Measurements from ENCODE around the gene CDH4.

CDH4 gene

DNA sequence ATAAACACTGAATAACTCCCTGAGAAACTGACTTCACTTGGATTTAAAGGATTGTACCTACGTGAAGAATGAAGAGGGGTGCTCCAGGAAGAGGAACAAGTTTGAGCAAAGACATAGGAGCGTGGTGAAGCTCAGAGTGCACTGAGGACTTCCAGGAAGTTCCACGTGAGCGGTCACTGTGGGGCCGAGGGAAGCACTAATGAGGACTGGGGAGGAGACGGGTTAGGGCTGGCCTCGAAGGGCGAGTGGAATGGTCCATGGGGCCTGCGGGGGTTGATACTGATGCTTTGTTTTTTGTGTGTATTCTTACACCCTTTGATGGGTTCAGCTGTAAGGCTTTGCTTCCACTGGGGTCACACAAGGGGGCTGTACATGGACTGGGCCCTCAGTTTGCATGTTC is 91.9 kb downstream of the CDH4 start:
- no peak overlapping the region for H3K27ac ChIP-seq
- TF ChIP-seq ZFX (IDR thresholded peaks at IDR 0.05) = no peak
- TF ChIP-seq, protein P1, sequence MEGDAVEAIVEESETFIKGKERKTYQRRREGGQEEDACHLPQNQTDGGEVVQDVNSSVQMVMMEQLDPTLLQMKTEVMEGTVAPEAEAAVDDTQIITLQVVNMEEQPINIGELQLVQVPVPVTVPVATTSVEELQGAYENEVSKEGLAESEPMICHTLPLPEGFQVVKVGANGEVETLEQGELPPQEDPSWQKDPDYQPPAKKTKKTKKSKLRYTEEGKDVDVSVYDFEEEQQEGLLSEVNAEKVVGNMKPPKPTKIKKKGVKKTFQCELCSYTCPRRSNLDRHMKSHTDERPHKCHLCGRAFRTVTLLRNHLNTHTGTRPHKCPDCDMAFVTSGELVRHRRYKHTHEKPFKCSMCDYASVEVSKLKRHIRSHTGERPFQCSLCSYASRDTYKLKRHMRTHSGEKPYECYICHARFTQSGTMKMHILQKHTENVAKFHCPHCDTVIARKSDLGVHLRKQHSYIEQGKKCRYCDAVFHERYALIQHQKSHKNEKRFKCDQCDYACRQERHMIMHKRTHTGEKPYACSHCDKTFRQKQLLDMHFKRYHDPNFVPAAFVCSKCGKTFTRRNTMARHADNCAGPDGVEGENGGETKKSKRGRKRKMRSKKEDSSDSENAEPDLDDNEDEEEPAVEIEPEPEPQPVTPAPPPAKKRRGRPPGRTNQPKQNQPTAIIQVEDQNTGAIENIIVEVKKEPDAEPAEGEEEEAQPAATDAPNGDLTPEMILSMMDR (conservative IDR thresholded peaks at IDR 0.05) = no peak

DNA sequence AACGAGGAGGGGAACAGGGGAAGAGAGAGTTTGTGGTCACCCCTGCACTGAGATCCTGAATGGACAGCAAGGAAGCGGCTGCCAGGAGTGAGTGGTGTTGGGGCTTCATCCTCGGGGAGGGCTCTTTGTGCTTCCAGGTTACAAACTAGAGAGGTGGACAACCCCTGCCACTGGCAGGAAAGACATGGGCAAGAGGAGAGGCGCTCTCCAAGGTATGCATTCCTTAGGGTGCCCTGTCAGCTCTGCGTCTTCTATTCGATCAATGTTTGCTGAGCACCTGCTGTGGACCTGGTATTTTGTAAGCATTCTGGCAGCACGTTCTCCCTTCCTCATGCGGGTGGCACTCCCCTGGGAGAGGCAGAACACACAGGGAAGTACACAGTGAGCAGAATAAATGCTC is 93.6 kb downstream of the CDH4 start:
- TF ChIP-seq, protein P1 (conservative IDR thresholded peaks at IDR 0.05) = no peak
- TF ChIP-seq ZFX (IDR thresholded peaks at IDR 0.05) = no peak
- no peak overlapping the region for H3K27ac ChIP-seq

DNA sequence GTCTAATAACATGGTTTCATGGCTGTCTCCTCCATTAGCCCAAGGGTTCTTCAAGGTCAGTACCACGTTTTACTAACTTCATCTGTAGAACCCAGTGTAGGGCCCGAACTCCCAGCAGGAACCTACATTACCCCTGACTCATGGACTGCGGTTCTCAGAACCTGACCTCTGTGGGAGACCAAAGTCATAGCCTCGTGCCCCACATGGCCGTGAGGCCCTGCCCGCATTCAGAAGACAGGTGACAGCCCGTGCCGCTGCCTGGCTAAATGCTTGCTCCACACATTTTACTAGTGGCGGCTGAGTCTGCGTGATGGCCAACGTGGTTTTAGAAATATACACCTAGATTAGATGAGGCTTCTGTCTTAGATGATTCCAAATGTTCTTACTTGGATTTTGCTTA is 94.9 kb downstream of the CDH4 start:
- TF ChIP-seq, protein P1 (conservative IDR thresholded peaks at IDR 0.05) = no peak
- no peak for TF ChIP-seq ZFX (IDR thresholded peaks at IDR 0.05)

DNA sequence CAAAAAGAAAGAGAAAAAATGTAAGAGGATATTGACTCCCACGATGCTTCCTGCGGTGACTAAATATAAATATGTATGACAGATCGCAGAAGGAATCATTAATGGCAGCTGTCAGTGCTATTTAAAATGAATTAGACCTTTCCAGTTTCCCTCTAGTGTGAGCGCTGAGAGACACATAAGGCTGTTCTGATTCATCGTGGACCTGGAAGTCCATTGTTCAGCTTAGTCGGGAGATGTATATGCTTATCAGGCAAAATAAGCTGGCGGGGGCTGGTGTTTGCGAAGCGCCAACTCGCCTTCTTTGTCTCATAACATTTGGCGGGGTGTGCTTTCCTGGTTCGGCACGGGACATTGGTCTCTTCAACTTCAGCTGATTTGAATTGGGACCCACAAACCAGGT is 95.4 kb downstream of the CDH4 start:
- no peak overlapping the region for H3K27ac ChIP-seq
- TF ChIP-seq, protein P1 (conservative IDR thresholded peaks at IDR 0.05) = no peak
- no peak for TF ChIP-seq ZFX (IDR thresholded peaks at IDR 0.05)

More for the DNA sequence above, 94.9 kb downstream of the CDH4 start:
- H3K27ac ChIP-seq = no peak overlapping the region

DNA sequence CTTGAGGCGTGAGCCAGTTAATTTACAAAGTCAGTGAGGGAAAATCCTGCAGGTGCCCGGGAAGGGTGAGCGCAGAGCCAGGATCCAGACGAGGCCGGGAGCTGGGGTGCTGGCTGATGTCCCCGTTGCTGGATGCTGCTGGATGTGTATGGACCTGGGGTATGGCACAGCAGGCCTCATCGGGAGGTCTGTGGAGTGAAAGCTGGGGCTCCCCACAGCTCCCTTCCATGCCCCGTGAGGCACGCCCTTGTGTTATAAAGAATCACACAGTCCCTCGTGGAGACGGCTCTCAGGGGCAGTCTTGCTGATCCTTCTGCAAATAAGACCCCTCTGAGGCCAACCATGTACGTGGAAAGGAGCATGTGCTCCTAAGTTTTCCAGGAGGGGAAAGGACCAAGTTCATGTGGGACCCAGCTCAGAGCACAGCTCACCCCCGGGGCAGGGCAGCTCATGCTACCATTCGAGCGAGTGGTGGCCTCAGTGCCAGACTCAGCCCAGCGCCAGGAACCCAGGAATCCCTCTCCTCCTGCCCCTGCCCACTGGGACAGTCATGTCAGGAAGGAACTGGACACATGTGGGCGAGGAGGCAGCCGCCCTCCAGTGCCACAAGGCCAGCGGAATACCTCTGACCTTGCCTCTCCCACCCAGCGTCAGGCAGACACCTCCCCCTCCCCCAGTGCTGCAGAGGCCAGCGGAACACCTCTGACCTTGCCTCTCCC is 97.5 kb downstream of the CDH4 start:
- no peak overlapping the region for H3K27ac ChIP-seq
- no peak for TF ChIP-seq ZFX (IDR thresholded peaks at IDR 0.05)
- TF ChIP-seq, protein P1 (conservative IDR thresholded peaks at IDR 0.05) = no peak

DNA sequence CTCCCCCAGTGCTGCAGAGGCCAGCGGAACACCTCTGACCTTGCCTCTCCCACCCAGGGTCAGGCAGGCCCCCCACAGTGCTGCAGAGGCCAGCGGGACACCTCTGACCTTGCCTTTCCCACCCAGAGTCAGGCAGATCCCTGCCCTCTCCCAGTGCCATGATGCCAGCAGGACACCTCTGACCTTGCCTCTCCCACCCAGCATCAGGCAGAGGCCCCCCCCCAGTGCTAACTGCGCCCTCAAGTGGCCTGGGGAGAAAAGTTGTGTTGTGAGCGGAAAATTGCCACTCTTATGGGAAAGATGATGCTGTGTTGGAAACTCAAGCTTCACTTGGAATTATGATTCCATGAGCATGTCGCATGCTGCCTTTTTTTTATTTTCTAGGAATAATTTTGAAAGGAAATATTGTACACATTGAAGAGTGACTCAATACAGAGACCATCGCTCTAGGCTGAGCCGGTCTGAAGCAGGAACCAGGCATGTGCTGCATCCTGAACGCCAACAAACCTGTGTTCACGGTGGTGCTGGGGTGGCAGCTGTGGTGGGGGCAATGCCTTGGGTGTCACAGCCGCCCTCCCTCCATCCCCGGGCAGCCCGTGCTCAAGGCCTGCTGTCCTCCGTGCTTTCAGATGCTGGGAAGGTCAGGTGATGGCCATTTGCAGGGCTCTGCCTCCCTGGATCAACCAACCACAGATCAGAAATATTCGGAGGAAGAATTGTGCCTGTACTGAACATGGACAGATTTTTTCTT is 98.6 kb downstream of the CDH4 start:
- TF ChIP-seq ZFX (IDR thresholded peaks at IDR 0.05) = no peak
- TF ChIP-seq, protein P1 (conservative IDR thresholded peaks at IDR 0.05) = no peak
- H3K27ac ChIP-seq = no peak overlapping the region

Data from C4-2B (cell line).